HUDEP-2 (cell line): ENCODE data around the gene COL27A1.

Experiments
- DNase-seq, 76 experiments: peaks; one replicate each; lab custom pipeline; 2025; ENCODE audit not compliant: unreplicated experiment in 76 of 76; lab: John Stamatoyannopoulos, UW

Gene COL27A1

GRCh38 chr9:114238891-114239875 lies 83.8 kb downstream of the COL27A1 start:
- peak in 63 of 76 experiments; percentile 1 to 73 (median 34) for DNase-seq

GRCh38 chr9:114240216-114240615 lies 84.9 kb downstream of the COL27A1 start:
- DNase-seq, result no peak

- DNase-seq, result no peak
Observed at GRCh38 chr9:114240647-114241558, 85.6 kb downstream of the COL27A1 start.

GRCh38 chr9:114242837-114243236 lies 87.5 kb downstream of the COL27A1 start:
- no peak for DNase-seq

GRCh38 chr9:114243240-114243639 lies 87.9 kb downstream of the COL27A1 start:
- no peak for DNase-seq

GRCh38 chr9:114244570-114244969 lies 89.2 kb downstream of the COL27A1 start:
- DNase-seq, result no peak

- DNase-seq, result no peak
Observed at GRCh38 chr9:114246558-114246957, 91.2 kb downstream of the COL27A1 start.

- no peak for DNase-seq
Observed at GRCh38 chr9:114247077-114247476, 91.7 kb downstream of the COL27A1 start.

- no peak for DNase-seq
Observed at GRCh38 chr9:114247491-114247890, 92.2 kb downstream of the COL27A1 start.

- DNase-seq, result no peak
Observed at GRCh38 chr9:114248299-114248707, 93.0 kb downstream of the COL27A1 start.

- no peak for DNase-seq
Observed at GRCh38 chr9:114249424-114250234, 94.3 kb downstream of the COL27A1 start.

GRCh38 chr9:114250235-114250568 lies 94.9 kb downstream of the COL27A1 start:
- DNase-seq, result no peak

GRCh38 chr9:114250648-114251047 lies 95.3 kb downstream of the COL27A1 start:
- no peak for DNase-seq

- DNase-seq, result no peak
Observed at GRCh38 chr9:114252394-114252793, 97.1 kb downstream of the COL27A1 start.

GRCh38 chr9:114256827-114257328 lies 101.5 kb downstream of the COL27A1 start:
- DNase-seq, result no peak

- no peak for DNase-seq
Observed at GRCh38 chr9:114258218-114258617, 102.9 kb downstream of the COL27A1 start.

- DNase-seq, result no peak
Observed at GRCh38 chr9:114258866-114259797, 103.8 kb downstream of the COL27A1 start.

GRCh38 chr9:114259798-114260523 lies 104.6 kb downstream of the COL27A1 start:
- no peak for DNase-seq

- DNase-seq, result no peak
Observed at GRCh38 chr9:114261026-114261425, 105.7 kb downstream of the COL27A1 start.
